ENCODE measurements around the gene ANO8.

ANO8 gene, protein sequence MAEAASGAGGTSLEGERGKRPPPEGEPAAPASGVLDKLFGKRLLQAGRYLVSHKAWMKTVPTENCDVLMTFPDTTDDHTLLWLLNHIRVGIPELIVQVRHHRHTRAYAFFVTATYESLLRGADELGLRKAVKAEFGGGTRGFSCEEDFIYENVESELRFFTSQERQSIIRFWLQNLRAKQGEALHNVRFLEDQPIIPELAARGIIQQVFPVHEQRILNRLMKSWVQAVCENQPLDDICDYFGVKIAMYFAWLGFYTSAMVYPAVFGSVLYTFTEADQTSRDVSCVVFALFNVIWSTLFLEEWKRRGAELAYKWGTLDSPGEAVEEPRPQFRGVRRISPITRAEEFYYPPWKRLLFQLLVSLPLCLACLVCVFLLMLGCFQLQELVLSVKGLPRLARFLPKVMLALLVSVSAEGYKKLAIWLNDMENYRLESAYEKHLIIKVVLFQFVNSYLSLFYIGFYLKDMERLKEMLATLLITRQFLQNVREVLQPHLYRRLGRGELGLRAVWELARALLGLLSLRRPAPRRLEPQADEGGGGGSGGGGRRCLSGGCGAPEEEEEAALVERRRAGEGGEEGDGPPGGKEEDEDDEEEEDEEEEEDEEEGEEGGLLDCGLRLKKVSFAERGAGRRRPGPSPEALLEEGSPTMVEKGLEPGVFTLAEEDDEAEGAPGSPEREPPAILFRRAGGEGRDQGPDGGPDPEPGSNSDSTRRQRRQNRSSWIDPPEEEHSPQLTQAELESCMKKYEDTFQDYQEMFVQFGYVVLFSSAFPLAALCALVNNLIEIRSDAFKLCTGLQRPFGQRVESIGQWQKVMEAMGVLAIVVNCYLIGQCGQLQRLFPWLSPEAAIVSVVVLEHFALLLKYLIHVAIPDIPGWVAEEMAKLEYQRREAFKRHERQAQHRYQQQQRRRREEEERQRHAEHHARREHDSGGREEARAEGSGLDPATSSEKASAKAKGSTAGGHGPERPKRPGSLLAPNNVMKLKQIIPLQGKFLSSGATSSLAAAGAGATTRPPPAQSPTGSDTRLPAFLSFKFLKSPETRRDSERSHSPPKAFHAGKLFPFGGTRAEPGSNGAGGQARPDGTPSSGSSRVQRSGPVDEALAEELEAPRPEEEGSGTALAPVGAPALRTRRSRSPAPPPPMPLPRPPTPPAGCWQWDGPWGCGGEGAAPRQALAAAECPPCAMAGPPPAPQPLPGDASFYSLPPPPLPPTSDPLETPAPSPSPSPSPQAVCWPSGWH
- total RNA-seq: 24.5 to 41.0 (median 28.7) reads per million in 3 donors

DNA sequence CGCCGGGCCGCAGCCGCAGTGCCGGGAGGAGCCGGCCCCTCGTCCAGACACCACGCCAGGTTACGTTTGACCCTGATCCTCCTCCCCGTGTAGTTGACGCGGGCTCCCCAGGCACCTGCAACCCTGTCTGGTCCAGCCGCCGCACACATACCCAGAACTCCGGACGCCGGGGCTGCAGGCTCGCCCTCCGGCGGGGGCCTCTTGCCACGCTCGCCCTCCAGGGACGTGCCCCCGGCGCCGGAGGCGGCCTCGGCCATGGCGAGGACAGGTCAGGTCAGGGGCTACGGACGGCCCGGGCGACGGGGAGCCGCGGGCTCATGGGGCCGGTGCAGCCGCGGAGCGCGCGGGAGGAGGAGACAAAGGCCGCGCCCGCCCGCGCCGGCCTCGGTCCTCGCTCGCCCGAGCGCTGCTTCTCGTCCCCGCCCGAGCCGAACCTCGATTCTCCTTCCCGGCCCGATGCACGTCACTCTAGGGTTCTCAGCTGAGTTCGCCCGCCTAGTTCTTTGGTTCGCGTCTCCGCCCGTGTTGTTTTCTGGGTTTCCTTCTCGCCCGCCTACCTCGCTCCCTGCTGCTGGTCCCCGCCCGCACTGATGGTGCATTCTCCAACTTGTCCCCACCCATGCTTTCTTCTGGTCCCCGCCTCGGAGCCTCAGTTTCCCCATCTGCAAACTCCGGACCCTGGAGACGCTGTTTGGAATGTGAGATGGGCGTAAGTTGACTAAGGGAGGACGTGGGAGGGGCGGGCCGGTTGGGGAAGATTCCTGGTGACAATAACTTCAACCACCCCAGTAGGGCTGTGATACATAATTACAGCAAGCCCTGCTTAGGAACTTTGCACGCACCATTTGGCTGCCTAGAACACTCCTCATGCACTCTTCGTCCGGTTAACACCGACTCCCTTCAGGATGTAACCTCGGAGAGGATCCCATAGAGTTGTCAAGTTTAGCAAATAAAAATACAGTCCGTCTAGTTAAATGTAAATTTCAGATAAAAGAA lies at the start of gene ANO8:
ANO8 (minus strand) TSS at position 442 of the 996 bp plus-strand sequence; CDS start at position 257, 185 bp downstream.
- peaks cover 35% of the 10 kb centered on the region for H3K4me1 ChIP-seq (ENCODE audit: control insufficient read depth, insufficient read depth, low read length, poor library complexity, severe bottlenecking)
- H3K27ac ChIP-seq (ENCODE audit: insufficient read depth, low read length, poor library complexity, severe bottlenecking): peak within 1 kb of the TSS; percentile 66

GRCh38 chr19:17380426-17381138 lies 45.9 kb upstream of the ANO8 start:
- H3K4me1 ChIP-seq (ENCODE audit: control insufficient read depth, insufficient read depth, low read length, poor library complexity, severe bottlenecking): no peaks in the 10 kb centered on the region
- no peak for DNase-seq
- no peaks in the 10 kb centered on the region for H3K9me3 ChIP-seq (ENCODE audit: control insufficient read depth, low read length)
- H3K27ac ChIP-seq (ENCODE audit: insufficient read depth, low read length, poor library complexity, severe bottlenecking): no peak overlapping the region
- H3K27me3 ChIP-seq (replicated peaks; ENCODE audit: control insufficient read depth, insufficient read depth, low read length, poor library complexity, severe bottlenecking): no peaks in the 10 kb centered on the region
- no peaks in the 10 kb centered on the region for H3K36me3 ChIP-seq (ENCODE audit: control insufficient read depth, insufficient read depth, low read length)
- H3K4me3 ChIP-seq (ENCODE audit: insufficient read depth, low read depth, low read length, poor library complexity, severe bottlenecking): no peak overlapping the region

More for the DNA sequence above, at the start of gene ANO8:
- peak within 1 kb of the TSS; percentile 81 for H3K4me3 ChIP-seq (ENCODE audit: insufficient read depth, low read depth, low read length, poor library complexity, severe bottlenecking)
- no peaks in the 10 kb centered on the region for H3K36me3 ChIP-seq (ENCODE audit: control insufficient read depth, insufficient read depth, low read length)
- H3K27me3 ChIP-seq (replicated peaks; ENCODE audit: control insufficient read depth, insufficient read depth, low read length, poor library complexity, severe bottlenecking): no peaks in the 10 kb centered on the region
- peak; percentile 79 to 90 (median 87) for DNase-seq
- no peaks in the 10 kb centered on the region for H3K9me3 ChIP-seq (ENCODE audit: control insufficient read depth, low read length)

GRCh38 chr19:17379221-17379631 lies 44.6 kb upstream of the ANO8 start:
- H3K9me3 ChIP-seq (ENCODE audit: control insufficient read depth, low read length): no peaks in the 10 kb centered on the region
- H3K36me3 ChIP-seq (ENCODE audit: control insufficient read depth, insufficient read depth, low read length): no peaks in the 10 kb centered on the region
- no peaks in the 10 kb centered on the region for H3K27me3 ChIP-seq (replicated peaks; ENCODE audit: control insufficient read depth, insufficient read depth, low read length, poor library complexity, severe bottlenecking)
- no peak for DNase-seq
- H3K4me3 ChIP-seq (ENCODE audit: insufficient read depth, low read depth, low read length, poor library complexity, severe bottlenecking): no peak overlapping the region
- no peaks in the 10 kb centered on the region for H3K4me1 ChIP-seq (ENCODE audit: control insufficient read depth, insufficient read depth, low read length, poor library complexity, severe bottlenecking)
- H3K27ac ChIP-seq (ENCODE audit: insufficient read depth, low read length, poor library complexity, severe bottlenecking): no peak overlapping the region

GRCh38 chr19:17378271-17378670 lies 43.6 kb upstream of the ANO8 start:
- no peaks in the 10 kb centered on the region for H3K9me3 ChIP-seq (ENCODE audit: control insufficient read depth, low read length)
- H3K4me3 ChIP-seq (ENCODE audit: insufficient read depth, low read depth, low read length, poor library complexity, severe bottlenecking): no peak overlapping the region
- H3K27me3 ChIP-seq (replicated peaks; ENCODE audit: control insufficient read depth, insufficient read depth, low read length, poor library complexity, severe bottlenecking): no peaks in the 10 kb centered on the region
- H3K27ac ChIP-seq (ENCODE audit: insufficient read depth, low read length, poor library complexity, severe bottlenecking): no peak overlapping the region
- H3K4me1 ChIP-seq (ENCODE audit: control insufficient read depth, insufficient read depth, low read length, poor library complexity, severe bottlenecking): no peaks in the 10 kb centered on the region
- H3K36me3 ChIP-seq (ENCODE audit: control insufficient read depth, insufficient read depth, low read length): no peaks in the 10 kb centered on the region
- no peak for DNase-seq

GRCh38 chr19:17376935-17377600 lies 42.4 kb upstream of the ANO8 start, which contains the start of gene PLVAP:
Gene PLVAP, minus strand, starts transcription at chr19:17377342. Its CDS starts 54 bp downstream, at chr19:17377288.
- Histone ChIP-seq H3K27me3 (replicated peaks; ENCODE audit: control insufficient read depth, insufficient read depth, low read length, poor library complexity, severe bottlenecking) (no peaks in the 10 kb centered on the region), H3K4me3 (ENCODE audit: insufficient read depth, low read depth, low read length, poor library complexity, severe bottlenecking) (no peak within 1 kb of the TSS), H3K9me3 (ENCODE audit: control insufficient read depth, low read length) (no peaks in the 10 kb centered on the region), H3K4me1 (ENCODE audit: control insufficient read depth, insufficient read depth, low read length, poor library complexity, severe bottlenecking) (no peaks in the 10 kb centered on the region), H3K36me3 (ENCODE audit: control insufficient read depth, insufficient read depth, low read length) (no peaks in the 10 kb centered on the region), H3K27ac (ENCODE audit: insufficient read depth, low read length, poor library complexity, severe bottlenecking) (no peak within 1 kb of the TSS)
- DNase-seq: no peak

GRCh38 chr19:17370026-17370587 lies 35.5 kb upstream of the ANO8 start:
- H3K9me3 ChIP-seq (ENCODE audit: control insufficient read depth, low read length): no peaks in the 10 kb centered on the region
- no peak overlapping the region for H3K27ac ChIP-seq (ENCODE audit: insufficient read depth, low read length, poor library complexity, severe bottlenecking)
- no peak overlapping the region for H3K4me3 ChIP-seq (ENCODE audit: insufficient read depth, low read depth, low read length, poor library complexity, severe bottlenecking)
- no peaks in the 10 kb centered on the region for H3K27me3 ChIP-seq (replicated peaks; ENCODE audit: control insufficient read depth, insufficient read depth, low read length, poor library complexity, severe bottlenecking)
- no peaks in the 10 kb centered on the region for H3K4me1 ChIP-seq (ENCODE audit: control insufficient read depth, insufficient read depth, low read length, poor library complexity, severe bottlenecking)
- DNase-seq: no peak
- H3K36me3 ChIP-seq (ENCODE audit: control insufficient read depth, insufficient read depth, low read length): no peaks in the 10 kb centered on the region

GRCh38 chr19:17365361-17365760 lies 30.7 kb upstream of the ANO8 start:
- H3K4me3 ChIP-seq (ENCODE audit: insufficient read depth, low read depth, low read length, poor library complexity, severe bottlenecking): no peak overlapping the region
- H3K36me3 ChIP-seq (ENCODE audit: control insufficient read depth, insufficient read depth, low read length): no peaks in the 10 kb centered on the region
- no peak overlapping the region for H3K27ac ChIP-seq (ENCODE audit: insufficient read depth, low read length, poor library complexity, severe bottlenecking)
- no peak for DNase-seq
- no peaks in the 10 kb centered on the region for H3K27me3 ChIP-seq (replicated peaks; ENCODE audit: control insufficient read depth, insufficient read depth, low read length, poor library complexity, severe bottlenecking)
- H3K9me3 ChIP-seq (ENCODE audit: control insufficient read depth, low read length): no peaks in the 10 kb centered on the region
- no peaks in the 10 kb centered on the region for H3K4me1 ChIP-seq (ENCODE audit: control insufficient read depth, insufficient read depth, low read length, poor library complexity, severe bottlenecking)
